ENCODE data around the gene GYPE. TPM values are rescaled to one million over a fixed set of nuclear protein-coding genes. Genes with fewer than 3 reads are reported as not detected.
A peak's percentile ranks its signal among the peaks of the same experiment; 100 is the strongest.
"Not testable (repeated sequence)": the region's sequence is repeated elsewhere in the genome, so short reads cannot be mapped to it uniquely, and the experiment has no call there.

Gene GYPE
- total RNA-seq, 3 donors from 2014 or later (not counting 1 experiment from before 2014, with no cell fraction given), result 0.31 to 1.3 (median 1.2) TPM

- H3K9me3 Mint-ChIP-seq; intact Hi-C loops (cut with micrococcal nuclease); H3K27me3 ChIP-seq (ENCODE audit: control insufficient read depth, insufficient read depth, low read length); H3K36me3 ChIP-seq (ENCODE audit: control insufficient read depth, insufficient read depth, low read length); H3K4me1 ChIP-seq (ENCODE audit: control insufficient read depth, insufficient read depth, low read length); H3K36me3 Mint-ChIP-seq; H3K9me3 ChIP-seq (ENCODE audit: control insufficient read depth, insufficient read depth, low read length); H3K27me3 Mint-ChIP-seq (ENCODE audit: low read depth in 2 of 2); ATAC-seq; H3K27ac ChIP-seq (ENCODE audit: low read length); DNase-seq: not testable (repeated sequence)
- H3K4me3 Mint-ChIP-seq, result peak overlapping the region; percentile 93
- peak overlapping the region in 1 of 2 donors; percentile 0 for H3K27ac Mint-ChIP-seq
- WGBS (ENCODE audit: insufficient coverage), result 57% methylated on average over 2 of the region's 2 CpGs
- peak overlapping the region; percentile 63 for H3K4me3 ChIP-seq (ENCODE audit: low read length)
- H3K4me1 Mint-ChIP-seq, result peaks cover 19 to 28% of the 10 kb centered on the region in 2 donors
Measured at GRCh38 chr4:143910906-143911305, 5.5 kb upstream of the GYPE start.

GRCh38 chr4:143907811-143908210, 2.5 kb upstream of the GYPE start:
- H3K4me3 Mint-ChIP-seq, result peak overlapping the region; percentile 30
- H3K4me1 ChIP-seq (ENCODE audit: control insufficient read depth, insufficient read depth, low read length); H3K27ac ChIP-seq (ENCODE audit: low read length); H3K36me3 Mint-ChIP-seq; H3K27me3 Mint-ChIP-seq (ENCODE audit: low read depth in 2 of 2); H3K9me3 ChIP-seq (ENCODE audit: control insufficient read depth, insufficient read depth, low read length); H3K9me3 Mint-ChIP-seq; H3K27me3 ChIP-seq (ENCODE audit: control insufficient read depth, insufficient read depth, low read length); intact Hi-C loops (cut with micrococcal nuclease); H3K36me3 ChIP-seq (ENCODE audit: control insufficient read depth, insufficient read depth, low read length); H3K27ac Mint-ChIP-seq; H3K4me3 ChIP-seq (ENCODE audit: low read length): not testable (repeated sequence)
- DNase-seq (peak in 1 of 2 donors; percentile 20), ATAC-seq (peak; percentile 75 to 77 (median 75))
- H3K4me1 Mint-ChIP-seq, result peaks cover 19 to 33% of the 10 kb centered on the region in 2 donors
- peak; percentile 30 for TF ChIP-seq CTCF (IDR thresholded peaks at IDR 0.05)
- 4% methylated on average over 3 of the region's 3 CpGs for WGBS (ENCODE audit: insufficient coverage)

- H3K9me3 Mint-ChIP-seq; H3K4me1 ChIP-seq (ENCODE audit: control insufficient read depth, insufficient read depth, low read length); H3K27me3 ChIP-seq (ENCODE audit: control insufficient read depth, insufficient read depth, low read length); H3K4me3 ChIP-seq (ENCODE audit: low read length); H3K36me3 Mint-ChIP-seq; ATAC-seq; H3K9me3 ChIP-seq (ENCODE audit: control insufficient read depth, insufficient read depth, low read length); H3K27me3 Mint-ChIP-seq (ENCODE audit: low read depth in 2 of 2); H3K36me3 ChIP-seq (ENCODE audit: control insufficient read depth, insufficient read depth, low read length); intact Hi-C loops (cut with micrococcal nuclease); H3K27ac Mint-ChIP-seq; H3K27ac ChIP-seq (ENCODE audit: low read length); DNase-seq; H3K4me3 Mint-ChIP-seq: not testable (repeated sequence)
- peaks cover 5 to 14% of the 10 kb centered on the region in 2 donors for H3K4me1 Mint-ChIP-seq
Measured at GRCh38 chr4:143904431-143904830, 928 bp downstream of the GYPE start.

- DNase-seq; H3K27me3 ChIP-seq (ENCODE audit: control insufficient read depth, insufficient read depth, low read length); H3K27ac ChIP-seq (ENCODE audit: low read length); H3K9me3 Mint-ChIP-seq; H3K9me3 ChIP-seq (ENCODE audit: control insufficient read depth, insufficient read depth, low read length); H3K27ac Mint-ChIP-seq; H3K36me3 ChIP-seq (ENCODE audit: control insufficient read depth, insufficient read depth, low read length); H3K4me1 ChIP-seq (ENCODE audit: control insufficient read depth, insufficient read depth, low read length); H3K4me1 Mint-ChIP-seq; H3K36me3 Mint-ChIP-seq; H3K27me3 Mint-ChIP-seq (ENCODE audit: low read depth in 2 of 2); H3K4me3 ChIP-seq (ENCODE audit: low read length); ATAC-seq; intact Hi-C loops (cut with micrococcal nuclease); H3K4me3 Mint-ChIP-seq: not testable (repeated sequence)
- no CpG with 5 or more reads among the region's 4 CpGs for WGBS (ENCODE audit: insufficient coverage)
Measured at GRCh38 chr4:143890323-143890722, 15.0 kb downstream of the GYPE start.

GRCh38 chr4:143888189-143888588, 17.2 kb downstream of the GYPE start:
- H3K27me3 Mint-ChIP-seq (ENCODE audit: low read depth in 2 of 2); DNase-seq; H3K4me3 ChIP-seq (ENCODE audit: low read length); H3K36me3 ChIP-seq (ENCODE audit: control insufficient read depth, insufficient read depth, low read length); H3K27ac ChIP-seq (ENCODE audit: low read length); H3K9me3 ChIP-seq (ENCODE audit: control insufficient read depth, insufficient read depth, low read length); H3K4me3 Mint-ChIP-seq; H3K4me1 ChIP-seq (ENCODE audit: control insufficient read depth, insufficient read depth, low read length); H3K36me3 Mint-ChIP-seq; H3K27me3 ChIP-seq (ENCODE audit: control insufficient read depth, insufficient read depth, low read length); ATAC-seq; H3K4me1 Mint-ChIP-seq; H3K27ac Mint-ChIP-seq; intact Hi-C loops (cut with micrococcal nuclease); H3K9me3 Mint-ChIP-seq: not testable (repeated sequence)
- no CpG with 5 or more reads among the region's 3 CpGs for WGBS (ENCODE audit: insufficient coverage)

GRCh38 chr4:143884965-143885364, 20.4 kb downstream of the GYPE start:
- H3K9me3 Mint-ChIP-seq; H3K4me1 Mint-ChIP-seq; intact Hi-C loops (cut with micrococcal nuclease): not testable (repeated sequence)

More at GRCh38 chr4:143884965-143885364, 20.4 kb downstream of the GYPE start:
- not testable (repeated sequence) for H3K4me3 ChIP-seq (ENCODE audit: low read length); ATAC-seq; H3K36me3 ChIP-seq (ENCODE audit: control insufficient read depth, insufficient read depth, low read length); H3K27me3 Mint-ChIP-seq (ENCODE audit: low read depth in 2 of 2); H3K4me1 ChIP-seq (ENCODE audit: control insufficient read depth, insufficient read depth, low read length); H3K27me3 ChIP-seq (ENCODE audit: control insufficient read depth, insufficient read depth, low read length); DNase-seq; H3K4me3 Mint-ChIP-seq; H3K36me3 Mint-ChIP-seq; H3K27ac ChIP-seq (ENCODE audit: low read length); H3K9me3 ChIP-seq (ENCODE audit: control insufficient read depth, insufficient read depth, low read length); H3K27ac Mint-ChIP-seq

Measured in natural killer cell (primary cell).